ENCODE measurements around the gene RABEP2. TPM values are rescaled to one million over a fixed set of nuclear protein-coding genes. Genes with fewer than 3 reads are reported as not detected.
A peak's percentile ranks its signal among the peaks of the same experiment; 100 is the strongest.

RABEP2 gene
- total and polyA plus RNA-seq, 9 of the 15 experiments (the other 6 are each of a cell fraction or from before 2014, with no cell fraction given) = 0.15 to 13.4 (median 3.5) TPM

GRCh38 chr16:28880955-28881354, 44.1 kb downstream of the RABEP2 start:
- Histone ChIP-seq H3K27me3 (ENCODE audit: control insufficient read depth in 2 of 2, insufficient read depth in 2 of 2, low read length in 2 of 2) (no peaks in the 10 kb centered on the region), H4K20me1 (replicated peaks; ENCODE audit: control insufficient read depth, insufficient read depth, low read length) (no peaks in the 10 kb centered on the region), H3K79me2 (ENCODE audit: control insufficient read depth, insufficient read depth, low read length) (peaks cover 9% of the 10 kb centered on the region), H3K27ac (ENCODE audit: extremely low read depth, low read depth, low read length) (no peak overlapping the region), H3K36me3 (ENCODE audit: control insufficient read depth, insufficient read depth, low read length) (peaks cover 2% of the 10 kb centered on the region; the same call in 1 of the 3 replicates), H3K9me1 (ENCODE audit: control insufficient read depth, insufficient read depth, low read length) (no peaks in the 10 kb centered on the region), H3K4me1 (replicated peaks in 1 of 2; ENCODE audit: control insufficient read depth in 2 of 2, insufficient read depth in 2 of 2, low read length in 2 of 2) (peaks cover 11 to 59% of the 10 kb centered on the region in 2 experiments; a peak in 4 of 5 replicates), H3K9ac (ENCODE audit: insufficient read depth in 1 of 2, low read depth in 2 of 2, low read length in 2 of 2) (peak overlapping the region in 1 of 2 experiments; percentile 92; a peak in 1 of 4 replicates), H3K4me3 (no peak overlapping the region), H3K4me2 (ENCODE audit: insufficient read depth, low read length) (peak overlapping the region; percentile 71; the same call in 1 of the 2 replicates), H3K9me3 (replicated peaks; ENCODE audit: control insufficient read depth, insufficient read depth, low read depth, low read length) (no peaks in the 10 kb centered on the region), H2AFZ (ENCODE audit: low read depth, low read length) (no peak overlapping the region)
- in situ Hi-C loops (cut with MboI) = no loop called here
- intact Hi-C loops (cut with micrococcal nuclease) = loop anchor here (5.0 kb wide), 2 partner anchors 34 to 56 kb away; partner anchors contain the start of gene TUFM
- WGBS (ENCODE audit: insufficient coverage, low coverage, missing lambda C conversion rate) = 89% methylated on average over 4 of the region's 4 CpGs
- POLR2A ChIA-PET = interaction anchor here (0.6 to 1.5 kb wide), 3 partner anchors 9 to 18 kb away, joined by 3 to 10 read pairs (median 4); partner anchors contain the start of gene SH2B1
- ATAC-seq (no peak), FAIRE-seq (no peak), DNase-seq (ENCODE audit: extremely low read depth in 1 of 4, low spot score in 3 of 4) (no peak)
- BruUV-seq (replicated peaks) = no TSS peak
- CTCF ChIA-PET (ENCODE audit: low intra/inter-chr PET ratio) = no interaction called here
- TF ChIP-seq HDAC1 (IDR thresholded peaks at IDR 0.05) (peak in 1 of 2 experiments; percentile 25; a peak in 1 of 4 replicates), TAF7 (tag; IDR thresholded peaks at IDR 0.05) (no peak), KDM1A (IDR thresholded peaks at IDR 0.05) (peak; percentile 77 to 88), RBBP5 (IDR thresholded peaks at IDR 0.05; ENCODE audit: borderline replicate concordance, insufficient read depth, low read length, poor library complexity, severe bottlenecking) (no peak), KDM5B (IDR thresholded peaks at IDR 0.05; ENCODE audit: insufficient replicate concordance, low read depth, low read length) (no peak), KAT8 (IDR thresholded peaks at IDR 0.05; ENCODE audit: low read depth) (no peak), CBX3 (IDR thresholded peaks at IDR 0.05; ENCODE audit: borderline replicate concordance in 1 of 2, low read length in 2 of 2) (peak in 1 of 2 experiments; percentile 45; a peak in 1 of 3 replicates), TEAD1 (CRISPR knock-in tag; IDR thresholded peaks at IDR 0.05) (no peak), CCAR2 (IDR thresholded peaks at IDR 0.05; ENCODE audit: low read depth, low read length) (no peak), CHD4 (IDR thresholded peaks at IDR 0.05; ENCODE audit: insufficient read depth, insufficient replicate concordance, low read depth, low read length, poor library complexity, severe bottlenecking) (peak; percentile 80), RCOR1 (IDR thresholded peaks at IDR 0.05; ENCODE audit: borderline replicate concordance in 1 of 2, low read depth in 2 of 2, low read length in 2 of 2) (peak in 1 of 2 experiments; percentile 72; a peak in 1 of 4 replicates), ADNP (tag; IDR thresholded peaks at IDR 0.05) (peak; percentile 87), ELF2 (CRISPR knock-in tag; IDR thresholded peaks at IDR 0.05) (no peak), TAF1 (IDR thresholded peaks at IDR 0.05; ENCODE audit: control insufficient read depth, extremely low read depth, insufficient read depth, low read length, severe bottlenecking) (no peak), POU5F1 (IDR thresholded peaks at IDR 0.05; ENCODE audit: borderline replicate concordance, low read depth, low read length, partially characterized antibody) (no peak), ZNF696 (CRISPR knock-in tag; conservative IDR thresholded peaks at IDR 0.05) (no peak), PHF20 (IDR thresholded peaks at IDR 0.05; ENCODE audit: partially characterized antibody) (peak; percentile 27), SMARCA5 (IDR thresholded peaks at IDR 0.05) (peak; percentile 84), POLR2A (conservative IDR thresholded peaks at IDR 0.05) (no peak)
- TF ChIP-seq, protein P1, sequence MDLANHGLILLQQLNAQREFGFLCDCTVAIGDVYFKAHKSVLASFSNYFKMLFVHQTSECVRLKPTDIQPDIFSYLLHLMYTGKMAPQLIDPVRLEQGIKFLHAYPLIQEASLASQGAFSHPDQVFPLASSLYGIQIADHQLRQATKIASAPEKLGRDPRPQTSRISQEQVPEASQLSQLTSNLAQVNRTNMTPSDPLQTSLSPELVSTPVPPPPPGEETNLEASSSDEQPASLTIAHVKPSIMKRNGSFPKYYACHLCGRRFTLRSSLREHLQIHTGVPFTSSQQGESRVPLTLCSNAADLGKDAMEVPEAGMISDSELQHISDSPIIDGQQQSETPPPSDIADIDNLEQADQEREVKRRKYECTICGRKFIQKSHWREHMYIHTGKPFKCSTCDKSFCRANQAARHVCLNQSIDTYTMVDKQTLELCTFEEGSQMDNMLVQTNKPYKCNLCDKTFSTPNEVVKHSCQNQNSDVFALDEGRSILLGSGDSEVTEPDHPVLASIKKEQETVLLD (IDR thresholded peaks at IDR 0.05) = no peak
- TF ChIP-seq, protein P2, sequence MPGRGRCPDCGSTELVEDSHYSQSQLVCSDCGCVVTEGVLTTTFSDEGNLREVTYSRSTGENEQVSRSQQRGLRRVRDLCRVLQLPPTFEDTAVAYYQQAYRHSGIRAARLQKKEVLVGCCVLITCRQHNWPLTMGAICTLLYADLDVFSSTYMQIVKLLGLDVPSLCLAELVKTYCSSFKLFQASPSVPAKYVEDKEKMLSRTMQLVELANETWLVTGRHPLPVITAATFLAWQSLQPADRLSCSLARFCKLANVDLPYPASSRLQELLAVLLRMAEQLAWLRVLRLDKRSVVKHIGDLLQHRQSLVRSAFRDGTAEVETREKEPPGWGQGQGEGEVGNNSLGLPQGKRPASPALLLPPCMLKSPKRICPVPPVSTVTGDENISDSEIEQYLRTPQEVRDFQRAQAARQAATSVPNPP (IDR thresholded peaks at IDR 0.05; ENCODE audit: borderline replicate concordance, insufficient read depth, insufficient read length) = no peak
